Stimulated activated CD8-positive, alpha-beta memory T cell treated with anti-CD3 and anti-CD28 coated beads, Interleukin-4, amount 100 ng/mL, for 24 hours (primary cell): Measurements from ENCODE around the gene NUP210.

Source experiments
- DNase-seq: peaks from one replicate; pipeline ENCODE4 v3.0.0-alpha.2; 2020; ENCODE audit warnings: low read depth

The NUP210 gene

DNA sequence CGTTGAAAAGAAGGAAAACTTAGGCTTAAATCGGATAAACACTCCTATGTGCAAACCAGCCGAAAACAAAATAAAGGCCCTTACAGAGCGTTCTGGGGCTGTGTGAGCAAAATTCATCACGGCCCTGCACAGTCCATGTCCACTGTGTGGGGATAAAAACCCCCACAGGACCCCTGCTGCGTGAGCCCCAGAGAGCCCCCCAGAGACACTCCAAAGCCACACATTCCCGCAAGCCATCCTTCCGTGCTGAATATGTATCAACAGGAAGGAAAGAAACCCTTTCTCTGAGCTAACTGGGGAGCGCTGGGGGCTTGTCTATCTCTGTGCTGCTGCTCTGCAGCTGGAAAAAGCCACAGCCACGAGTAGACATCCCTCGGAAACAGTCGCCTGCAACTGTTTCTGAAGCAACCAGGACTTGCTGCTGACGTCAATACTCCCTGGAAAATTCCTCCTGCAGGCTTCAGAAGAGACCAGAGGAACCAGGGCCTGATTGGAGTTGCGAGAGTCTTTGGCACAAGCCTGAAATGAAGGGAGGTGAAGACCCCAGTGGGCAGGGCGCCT, 72.7 kb downstream of the NUP210 start:
- no peak for DNase-seq

DNA sequence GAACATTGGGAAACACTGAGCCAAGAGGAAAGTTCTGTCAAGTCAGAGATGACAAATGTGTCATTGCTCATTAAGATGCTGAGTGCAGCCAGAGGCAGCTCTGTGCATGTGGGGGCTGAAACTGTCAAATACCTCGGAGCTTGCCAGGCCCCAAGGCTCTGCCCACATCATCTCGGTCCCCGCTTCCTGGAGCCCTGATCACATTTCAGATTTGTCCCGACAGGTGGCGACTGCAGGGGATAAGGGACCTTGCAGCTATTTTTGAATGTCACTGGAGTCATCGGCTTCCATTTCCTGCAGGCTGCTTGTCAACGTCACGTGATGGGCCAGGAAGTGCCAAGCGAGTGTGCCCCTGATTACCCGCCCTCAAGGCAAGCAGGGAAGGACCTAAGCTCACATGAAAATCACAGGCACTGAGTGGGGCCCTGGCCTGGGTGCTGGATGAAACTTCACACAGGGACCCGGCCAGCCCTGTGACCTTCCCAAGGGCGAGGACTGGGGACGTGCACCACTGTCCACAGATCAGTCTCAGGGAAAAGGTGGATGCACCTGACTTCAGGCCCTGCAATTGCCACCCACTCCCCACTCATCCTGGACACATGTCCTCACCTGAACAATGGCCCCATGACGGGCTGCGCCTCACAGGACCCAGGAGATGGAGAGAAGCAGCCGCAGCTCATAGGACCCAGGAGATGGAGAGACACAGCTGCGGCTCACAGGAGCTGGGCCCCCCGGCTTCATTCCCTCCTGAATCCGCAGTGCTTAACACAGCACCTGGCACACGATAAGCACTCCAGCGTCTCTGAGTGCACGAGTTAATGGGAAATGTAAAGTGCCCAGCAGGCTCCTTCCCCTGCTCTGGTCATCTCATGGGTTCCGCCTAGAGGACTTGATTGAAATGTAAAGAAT, 73.4 kb downstream of the NUP210 start:
- peak; percentile 67 for DNase-seq

DNA sequence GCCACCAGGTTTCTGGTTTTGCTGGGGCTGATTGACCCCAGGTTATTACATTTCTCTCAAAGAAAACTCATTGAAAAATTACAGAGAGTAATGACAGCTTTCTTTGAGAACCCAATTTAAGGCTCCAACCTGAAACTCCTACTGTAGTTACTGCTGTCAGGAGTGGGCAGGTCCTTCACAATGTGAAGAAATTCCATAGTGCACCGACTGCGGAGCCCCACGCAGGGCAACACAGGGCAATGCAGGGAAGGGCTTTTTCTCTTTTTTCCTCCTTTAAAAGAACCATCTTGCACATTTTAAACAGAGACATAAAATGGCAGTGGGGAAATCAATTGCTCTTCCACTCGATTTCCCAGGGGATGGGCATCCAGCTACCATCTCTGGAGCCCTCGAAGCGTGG, 74.3 kb downstream of the NUP210 start:
- no peak for DNase-seq

DNA sequence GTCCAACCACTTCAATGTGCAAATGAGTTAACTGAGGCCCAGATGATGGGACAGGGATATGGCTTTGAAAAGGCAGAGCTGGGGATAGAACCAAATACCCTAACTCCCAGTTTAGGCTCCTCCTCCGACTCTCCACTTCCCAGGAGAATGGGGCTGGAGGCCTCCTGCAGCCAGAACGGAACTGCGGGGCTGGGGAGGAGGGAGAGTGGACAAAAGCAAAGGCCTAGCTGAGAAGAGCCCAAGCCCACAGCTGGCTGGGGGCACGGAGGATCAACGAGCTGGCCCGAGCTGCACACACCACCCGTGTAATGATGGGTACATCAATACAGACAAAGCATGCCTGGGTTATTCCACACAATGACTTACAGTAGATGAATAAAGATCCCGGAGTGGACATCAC, 74.8 kb downstream of the NUP210 start:
- DNase-seq = no peak

DNA sequence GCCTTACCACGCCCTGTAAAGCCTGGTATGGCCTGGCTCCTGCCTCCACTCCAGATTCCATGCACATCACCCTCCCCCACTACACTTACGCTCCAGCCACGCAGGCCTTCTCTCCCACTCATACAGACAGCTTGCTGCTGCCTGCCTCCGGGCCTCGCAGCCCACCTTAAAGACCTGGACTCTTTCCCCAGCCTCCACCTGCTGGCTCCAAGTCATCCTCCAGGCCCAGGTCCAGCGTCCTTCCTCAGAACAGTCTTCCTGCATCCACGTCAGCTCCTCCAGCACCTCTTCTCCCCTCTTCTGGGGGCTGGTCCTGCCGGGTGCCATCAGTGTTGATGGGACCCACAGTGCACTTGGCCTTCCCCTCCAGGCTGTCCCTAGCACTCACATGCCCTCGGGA, 75.5 kb downstream of the NUP210 start:
- DNase-seq = no peak

DNA sequence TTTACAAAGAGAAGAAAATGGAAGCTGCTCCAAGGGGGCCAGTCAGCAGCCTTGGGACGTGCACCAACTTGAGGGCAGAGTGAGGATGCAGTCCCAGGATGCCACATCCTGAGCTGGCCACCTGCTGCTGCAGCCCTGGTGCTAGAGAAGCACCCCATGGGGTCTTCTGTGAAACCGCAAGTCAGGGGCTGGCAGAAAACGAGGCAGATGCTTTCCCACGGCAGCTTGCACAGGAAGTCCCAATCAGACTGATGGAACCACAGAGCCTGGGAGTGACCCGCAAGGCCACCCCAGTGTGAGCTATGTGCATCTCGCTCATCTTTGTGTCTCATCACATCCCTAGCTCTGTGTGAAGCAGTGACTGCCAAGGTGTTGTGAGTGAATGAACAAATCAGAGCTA, 76.5 kb downstream of the NUP210 start:
- DNase-seq = no peak

DNA sequence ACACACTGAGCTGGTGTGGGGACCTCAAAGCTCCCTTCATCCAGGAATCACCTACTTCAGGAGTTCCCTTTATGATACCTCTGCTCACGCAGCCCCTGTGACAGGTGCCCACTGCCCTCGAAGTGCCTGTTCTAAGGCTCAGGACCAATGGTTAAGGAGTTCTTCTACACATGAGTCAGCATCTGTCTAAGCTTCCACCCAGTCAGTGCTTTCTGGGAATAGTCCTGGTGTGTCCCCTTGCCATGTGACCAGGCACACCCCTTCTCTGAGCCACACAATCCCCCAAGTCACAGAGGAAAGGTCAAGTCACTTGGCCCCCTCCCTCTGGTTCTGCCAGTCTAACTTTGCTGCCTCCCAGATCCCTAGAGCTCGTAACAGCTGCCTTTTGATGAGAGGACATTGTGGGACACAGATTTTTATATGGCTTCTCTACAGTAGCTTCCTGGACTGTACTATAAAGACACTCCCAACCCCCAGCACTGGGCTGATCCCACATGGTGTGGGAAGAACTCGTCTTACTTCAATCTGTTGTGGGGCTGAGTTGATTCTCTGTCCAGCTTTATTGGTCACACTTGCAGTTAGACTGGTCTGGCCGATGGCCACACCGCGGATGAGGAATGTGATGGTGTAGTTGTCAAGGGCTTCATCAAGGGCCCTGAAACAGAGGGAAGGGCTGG, 78.8 kb downstream of the NUP210 start:
- DNase-seq = no peak

DNA sequence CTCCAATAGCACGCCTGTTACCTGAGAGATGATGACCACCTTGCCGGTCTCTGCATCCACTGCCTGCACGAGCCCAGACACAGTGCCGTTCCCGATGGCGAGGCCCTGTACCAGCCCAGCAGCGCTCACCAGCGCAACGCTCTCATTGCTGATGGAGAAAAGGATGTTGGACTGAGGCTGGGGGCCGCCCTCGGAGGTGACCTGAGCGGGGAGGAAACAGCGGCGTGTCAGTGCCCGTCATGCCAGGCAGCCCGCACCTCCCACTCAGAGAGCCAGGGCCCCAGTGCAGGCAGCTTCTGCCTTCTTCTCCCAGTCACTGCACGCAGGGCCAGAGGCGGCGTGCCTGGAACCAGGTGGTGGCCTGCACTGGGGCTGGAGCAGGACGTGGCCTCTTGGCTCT, 80.3 kb downstream of the NUP210 start:
- no peak for DNase-seq

DNA sequence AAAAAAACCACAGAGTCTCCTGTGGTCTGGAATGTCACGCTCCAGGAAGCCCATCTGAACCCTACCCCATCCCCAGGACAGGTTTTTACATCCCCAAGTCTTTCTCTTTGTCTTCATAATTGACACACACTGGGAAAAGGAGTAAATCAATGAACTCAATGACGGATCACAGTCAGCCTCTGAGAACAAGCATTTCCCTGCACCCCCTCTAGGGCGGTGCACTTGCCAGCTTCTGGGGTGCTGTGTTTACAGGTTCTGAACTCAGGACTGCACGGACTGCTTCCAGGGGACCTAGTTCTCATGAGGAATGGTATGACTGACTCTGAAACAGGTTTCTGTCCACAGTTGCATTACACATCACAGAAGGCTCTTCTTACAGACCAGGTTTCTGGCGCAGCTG, 81.1 kb downstream of the NUP210 start:
- no peak for DNase-seq

DNA sequence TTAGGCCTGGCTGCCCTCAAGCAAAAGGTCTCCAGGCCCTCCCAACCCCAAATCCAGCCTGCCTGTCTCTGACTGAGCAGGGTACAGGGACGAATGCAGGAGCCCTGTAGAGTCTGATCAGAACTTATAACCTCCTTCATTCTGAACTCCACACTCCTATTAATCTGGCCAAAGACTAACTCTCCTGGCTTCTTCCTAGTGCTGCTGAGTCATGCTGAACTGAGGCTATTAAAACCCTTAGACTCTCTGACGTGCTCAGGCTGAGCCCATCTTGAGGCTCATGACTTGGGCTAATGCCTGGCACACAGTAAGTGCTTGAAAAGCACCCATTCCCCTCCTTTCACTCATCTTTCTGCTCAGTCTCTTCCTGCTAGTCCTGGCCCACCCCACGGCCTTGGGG, 81.9 kb downstream of the NUP210 start:
- no peak for DNase-seq

DNA sequence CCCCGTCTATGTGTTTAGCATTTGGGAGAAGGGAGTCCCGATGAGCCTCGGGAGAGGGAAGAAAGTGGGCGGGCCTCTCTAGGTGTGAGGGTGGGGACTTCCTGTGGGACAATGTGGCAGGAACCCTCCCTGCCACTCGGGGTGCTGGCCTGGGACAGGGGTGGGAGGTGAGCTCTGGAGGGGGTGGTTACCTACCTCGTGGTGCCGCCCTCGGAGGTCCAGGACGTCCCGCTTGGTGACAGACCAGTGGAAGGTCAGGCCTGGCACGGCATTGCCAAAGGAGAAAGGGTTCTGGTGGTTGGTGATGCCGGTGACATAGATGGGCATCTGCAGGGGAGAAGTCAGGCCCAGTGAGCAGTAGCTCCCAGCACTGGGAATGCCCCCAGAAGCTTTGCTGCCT, 83.5 kb downstream of the NUP210 start:
- no peak for DNase-seq

DNA sequence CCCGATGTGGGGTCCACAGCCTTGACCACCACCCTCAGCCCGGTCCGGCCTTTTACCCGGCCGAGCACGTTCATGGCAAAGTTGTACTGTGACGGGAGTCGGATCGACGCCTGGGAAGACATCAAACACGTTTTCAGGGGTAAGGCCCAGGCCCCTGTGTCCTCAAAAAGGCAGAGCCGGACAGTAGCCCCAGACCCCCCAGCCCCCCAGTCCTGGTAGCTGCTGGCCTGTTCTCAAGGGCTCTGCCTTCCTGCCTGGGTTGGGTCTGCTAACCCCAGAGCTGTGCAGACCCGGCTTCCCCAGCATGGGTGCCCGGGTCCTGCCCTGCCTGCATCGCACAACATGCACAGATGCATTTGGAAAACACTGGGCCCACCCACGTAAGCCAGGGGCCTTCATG, 84.6 kb downstream of the NUP210 start:
- no peak for DNase-seq

DNA sequence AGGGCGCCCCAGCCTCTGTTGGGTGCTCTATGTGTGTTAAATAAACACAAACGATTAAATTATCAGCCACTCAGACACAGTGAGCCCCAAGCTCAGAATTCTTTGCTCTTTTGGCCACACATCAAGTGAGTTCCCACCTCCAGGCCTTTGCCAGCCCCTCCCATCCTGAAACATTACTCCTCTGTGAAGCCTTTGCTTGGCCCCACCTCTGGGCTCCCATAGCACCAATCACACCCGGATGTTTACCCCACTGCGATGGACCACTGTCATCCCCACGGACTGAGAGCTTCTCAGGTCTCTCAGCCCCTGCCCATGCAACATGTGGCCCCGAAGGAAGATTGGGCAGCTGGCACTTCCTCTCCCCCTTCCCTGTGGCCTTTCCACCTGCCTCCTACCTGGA, 85.1 kb downstream of the NUP210 start:
- DNase-seq = no peak

DNA sequence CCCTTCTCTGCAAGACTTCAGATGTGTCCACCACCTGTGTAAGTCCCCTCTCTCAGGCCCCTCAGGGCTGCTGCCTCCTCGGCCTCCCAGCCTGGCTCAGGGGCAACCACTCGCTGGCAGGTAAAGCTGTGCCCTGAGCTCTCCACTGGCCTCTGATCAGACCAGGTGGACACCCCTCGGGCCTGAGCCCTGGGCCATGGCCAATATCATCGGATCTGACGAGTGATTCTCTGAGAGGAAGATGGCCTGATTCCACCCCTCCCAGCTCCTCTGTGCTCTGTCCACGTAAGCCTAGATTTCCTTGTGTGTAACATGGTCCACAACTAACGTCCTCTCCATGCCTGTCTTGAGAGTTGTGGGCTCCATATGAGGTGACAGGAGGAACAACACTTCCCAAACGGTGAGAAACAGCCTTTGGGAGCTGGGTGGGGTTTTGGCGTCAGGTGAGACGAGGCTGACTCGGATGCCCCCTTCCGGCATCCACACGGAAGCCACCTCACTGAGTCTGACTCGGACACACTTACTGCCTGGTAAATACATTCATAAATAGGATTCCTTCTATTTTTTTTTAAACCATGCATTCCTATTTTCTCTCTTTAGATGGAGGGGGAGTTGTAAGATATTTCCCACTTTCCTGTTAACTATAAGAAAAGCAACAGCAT, 86.8 kb downstream of the NUP210 start:
- DNase-seq = no peak

DNA sequence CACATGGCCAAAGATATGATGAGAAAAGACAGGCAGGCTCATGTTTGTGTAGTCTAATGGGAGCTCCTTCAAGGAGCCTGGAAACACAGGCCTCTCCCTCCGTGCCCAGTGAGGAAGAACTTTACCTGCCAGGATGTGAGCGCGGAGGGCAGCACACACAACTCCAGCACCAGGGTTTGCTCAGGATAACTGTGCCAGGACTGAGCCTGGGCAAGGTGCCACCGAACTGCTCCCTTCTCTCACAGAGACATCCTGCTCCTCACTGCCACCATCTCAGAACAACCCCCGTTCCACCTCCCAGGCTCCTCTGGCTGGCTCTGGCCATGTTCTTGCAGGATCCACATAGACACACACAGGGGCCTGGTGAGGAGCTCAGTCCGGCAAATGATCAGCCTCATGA, 87.4 kb downstream of the NUP210 start:
- no peak for DNase-seq

DNA sequence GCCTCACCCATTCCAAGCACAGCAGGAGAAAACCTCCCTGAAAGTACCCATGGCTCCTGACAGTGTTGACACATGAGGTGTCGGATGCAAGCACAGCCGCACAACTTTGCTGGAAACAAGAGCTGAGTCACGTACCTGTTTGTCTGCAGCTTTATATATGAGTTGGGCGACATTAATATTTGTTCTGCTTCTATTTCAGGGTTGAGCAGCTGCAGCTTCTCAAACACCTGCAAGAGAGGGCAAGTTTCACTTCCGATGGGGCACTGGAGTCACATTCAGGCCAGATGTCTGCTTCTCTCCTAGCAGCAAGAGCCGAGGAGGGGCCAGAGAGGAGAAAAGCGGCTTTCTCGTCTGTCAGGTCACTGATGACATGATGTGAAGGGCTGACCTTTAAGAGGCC, 88.0 kb downstream of the NUP210 start:
- DNase-seq = no peak

DNA sequence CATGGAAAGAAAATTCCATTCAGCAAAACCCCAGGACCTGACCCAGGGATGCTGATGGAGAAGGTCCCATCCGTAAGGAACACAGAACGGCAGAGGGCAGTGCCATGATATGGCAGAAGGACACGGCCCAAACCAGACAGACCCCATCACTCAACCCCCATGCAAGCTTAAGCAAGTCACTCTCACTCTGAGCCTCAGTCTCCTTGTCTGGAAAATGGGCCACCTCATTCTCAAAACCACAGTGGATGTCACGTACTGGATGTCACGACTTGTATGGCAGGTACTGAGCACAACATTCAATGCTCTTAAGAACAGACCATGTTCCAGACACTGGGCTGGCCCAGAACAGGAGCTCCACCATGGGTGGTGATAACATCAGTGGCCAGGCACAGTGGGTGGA, 90.4 kb downstream of the NUP210 start:
- DNase-seq = no peak

DNA sequence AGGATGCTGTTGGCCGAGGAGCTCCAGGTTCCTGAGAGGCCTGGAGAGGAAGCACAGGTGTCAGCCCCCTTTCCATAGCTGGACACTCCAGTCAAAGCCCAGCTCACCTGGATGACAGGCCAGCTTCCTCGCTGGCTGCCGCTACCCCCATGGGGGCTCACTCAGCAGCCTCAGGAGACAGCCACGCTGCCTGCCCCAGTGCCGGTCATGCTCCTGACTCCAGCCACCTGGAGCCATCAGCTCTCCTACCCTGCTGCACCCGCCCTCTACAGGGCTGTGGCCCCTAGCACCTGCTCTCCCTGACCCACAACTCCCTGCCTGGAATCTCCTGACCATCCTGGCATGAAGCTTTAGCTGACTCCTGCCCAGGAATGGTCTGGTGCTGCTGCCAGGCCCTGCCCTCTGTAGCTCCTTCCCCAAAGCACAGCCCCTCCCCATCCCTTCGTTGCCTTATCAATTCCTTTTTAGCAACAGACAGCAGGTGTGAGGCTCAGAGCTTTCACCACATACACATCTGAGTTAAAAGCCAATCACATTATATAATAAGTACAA, 94.2 kb downstream of the NUP210 start:
- DNase-seq = no peak

DNA sequence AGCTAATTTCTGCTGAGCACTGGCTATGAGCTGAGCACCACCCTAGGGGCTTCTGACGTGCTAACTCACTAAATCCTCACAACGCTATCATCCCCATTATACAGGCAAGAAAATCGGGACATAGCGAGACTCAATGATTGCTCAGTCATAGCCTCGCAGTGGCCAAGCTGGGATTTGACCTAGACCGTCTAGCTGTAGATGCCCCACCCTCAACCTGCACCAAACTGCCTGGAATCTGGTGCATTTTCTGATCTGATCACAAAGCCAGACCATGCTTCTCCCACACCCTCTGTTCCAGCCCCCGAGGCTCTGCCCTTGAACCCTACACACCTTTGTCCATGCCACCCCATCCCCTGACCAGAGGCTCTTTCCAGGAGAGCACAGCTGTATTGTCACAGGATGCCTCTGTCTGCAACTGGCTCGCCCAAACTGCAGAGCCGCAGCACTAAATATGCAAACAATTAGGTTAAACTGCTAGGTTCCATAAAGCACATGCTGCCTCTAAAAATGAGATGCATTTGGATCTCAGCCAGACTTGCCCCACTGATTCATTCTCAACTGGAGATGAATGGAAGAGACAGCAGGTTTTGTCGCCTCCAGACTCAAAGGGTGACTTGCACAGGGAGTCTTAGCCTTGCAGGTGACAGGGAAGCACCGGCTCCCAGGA, 95.2 kb downstream of the NUP210 start:
- DNase-seq = no peak

DNA sequence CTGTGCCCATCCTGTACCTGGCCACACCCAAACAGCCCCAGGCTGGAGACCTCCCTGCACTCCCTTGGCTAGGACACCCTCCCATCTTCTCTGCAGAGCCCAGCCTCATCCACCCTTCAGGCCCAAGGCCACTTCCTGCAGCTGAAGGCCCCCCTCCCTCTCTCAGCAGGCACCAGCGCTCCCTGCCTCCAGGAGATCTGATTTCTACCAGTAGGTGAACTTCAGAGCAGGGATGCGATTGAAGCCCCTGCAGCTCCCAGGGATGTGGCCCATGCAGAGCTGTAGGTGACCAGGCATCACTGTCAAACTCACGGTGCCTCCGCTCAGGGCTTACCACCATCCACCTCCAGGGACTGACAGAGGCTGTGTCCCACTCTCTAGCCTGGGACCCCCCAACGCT, 96.3 kb downstream of the NUP210 start:
- DNase-seq = no peak

DNA sequence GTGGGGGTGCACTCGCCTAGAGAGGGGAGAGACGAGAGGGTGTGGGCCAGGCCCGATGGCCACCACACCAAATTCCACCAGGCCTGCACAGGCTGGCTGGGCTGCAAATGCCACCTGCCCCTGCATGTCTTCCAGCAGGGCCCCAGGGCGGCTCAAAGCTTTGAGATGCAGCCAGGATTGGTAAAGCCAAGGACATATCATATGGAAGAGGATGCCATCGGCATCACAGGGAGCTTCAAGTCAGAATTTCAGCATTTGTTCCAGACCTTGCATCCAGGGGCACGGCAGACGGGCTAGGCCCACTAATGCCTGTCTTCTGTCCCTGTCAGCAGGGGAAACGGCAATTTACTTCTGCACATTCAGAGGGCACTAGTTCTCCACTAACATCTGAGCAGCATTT, 97.8 kb downstream of the NUP210 start:
- no peak for DNase-seq
